Body of pancreas (tissue), 4 donors: ENCODE data around the gene C3orf85. TPM values are rescaled to one million over a fixed set of nuclear protein-coding genes. Genes with fewer than 3 reads are reported as not detected.

Source experiments
- ATAC-seq: fragments of 150-250 bp; one replicate; pipeline ENCODE4 v1.9.1; 2016
- DNase-seq, 4 donors: peaks; one replicate each; pipeline ENCODE4 v3.0.0-alpha.2; 2019
- H3K27ac ChIP-seq, 4 donors: fragments of 200-600 bp; sonication (generic); 1 replicate in 3 of 4; 2 replicates in 1 of 4; pipeline versions ENCODE4 v1.5.1 to v1.6.1; 2016 to 2019; ENCODE audit warnings: mild to moderate bottlenecking in 1 of 4, mixed read lengths in 1 of 4, moderate library complexity in 1 of 4
- H3K27me3 ChIP-seq, 2 donors: fragments of 200-600 bp; sonication (generic); one replicate each; pipeline ENCODE4 v1.6.0; 2016; ENCODE audit warnings: mild to moderate bottlenecking in 1 of 2
- H3K36me3 ChIP-seq, 2 donors: fragments of 200-600 bp; sonication (generic); replicated peaks in 1 of 2; 2 replicates each; pipeline ENCODE4 v1.5.1; 2016; ENCODE audit warnings: low read depth in 2 of 2; ENCODE audit not compliant: insufficient read depth in 1 of 2
- H3K4me1 ChIP-seq: fragments of 200-600 bp; sonication (generic); one replicate; pipeline ENCODE4 v1.6.0; 2016
- H3K4me3 ChIP-seq, 2 donors: fragments of 200-600 bp; sonication (generic); 1 replicate in 1 of 2; 2 replicates in 1 of 2; pipeline ENCODE4 v1.5.1; 2016 to 2019
- H3K9me3 ChIP-seq, 3 donors: fragments of 200-600 bp; sonication (generic); 1 replicate in 2 of 3; 2 replicates in 1 of 3; pipeline ENCODE4 v1.5.1; 2016
- CTCF ChIP-seq, 7 experiments: fragments of 450-650 bp in 4 of 7; fragments of 200-600 bp in 3 of 7; sonication (generic) in 3 of 7; IDR thresholded peaks; one replicate each; pipeline ENCODE4 v1.5.1; 2016 to 2019; ENCODE audit warnings: antibody characterized with exemption in 7 of 7
- POLR2A ChIP-seq, 3 donors: fragments of 450-650 bp; IDR thresholded peaks; one replicate each; pipeline ENCODE4 v1.6.1; 2016; ENCODE audit warnings: antibody characterized with exemption in 3 of 3, mild to moderate bottlenecking in 2 of 3
- WGBS, 2 donors: methylation state at CpG; one replicate each; pipeline ENCODE4 v1.1.5; 2017; 5-methylcytosine and 5-hydroxymethylcytosine counted together
- intact Hi-C: fragments of 100-400 bp; cut with DNase I; formaldehyde crosslinking; loops from one replicate; pipeline ENCODE4 v1.15.1; 2023
- total RNA-seq, 2 donors: library from RNA; depleted of rRNA; stranded (reverse); fragments of >200 nt; gene quantifications; one replicate each; pipeline ENCODE4 v1.1.0, GENCODE V29; 2016

The C3orf85 gene, protein sequence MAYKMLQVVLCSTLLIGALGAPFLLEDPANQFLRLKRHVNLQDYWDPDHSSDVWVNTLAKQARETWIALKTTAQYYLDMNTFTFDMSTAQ
- not detected for total RNA-seq

- DNase-seq (no peak), ATAC-seq (no peak)
- no peaks in the 10 kb centered on the region for H3K27me3 ChIP-seq
- no peak for TF ChIP-seq POLR2A (IDR thresholded peaks at IDR 0.05)
- H3K4me1 ChIP-seq, result peaks cover 4% of the 10 kb centered on the region
- intact Hi-C loops, result no loop called here
- no peak within 1 kb of the TSS for H3K27ac ChIP-seq
- no peak within 1 kb of the TSS for H3K4me3 ChIP-seq
- no peaks in the 10 kb centered on the region for H3K36me3 ChIP-seq
- H3K9me3 ChIP-seq, result no peaks in the 10 kb centered on the region
- WGBS, 2 donors, result 75 to 85% methylated on average over 3 of the region's 3 CpGs
Observed at GRCh38 chr3:109136523-109136922, at the start of gene C3orf85. C3orf85 (plus strand) TSS chr3:109136719; CDS start chr3:109136848, 129 bp downstream.

GRCh38 chr3:109089265-109089664, 47.3 kb upstream of the C3orf85 start:
- Histone ChIP-seq H3K27me3 (no peaks in the 10 kb centered on the region), H3K27ac (no peak overlapping the region), H3K4me3 (no peak overlapping the region), H3K4me1 (no peaks in the 10 kb centered on the region), H3K36me3 (no peaks in the 10 kb centered on the region), H3K9me3 (no peaks in the 10 kb centered on the region)
- TF ChIP-seq POLR2A (IDR thresholded peaks at IDR 0.05), result no peak
- TF ChIP-seq CTCF (IDR thresholded peaks at IDR 0.05), result no peak
- ATAC-seq, result no peak
- WGBS, 2 donors, result 69 to 74% methylated on average over 1 of the region's 1 CpG
- intact Hi-C loops, result no loop called here
- no peak for DNase-seq

DNA sequence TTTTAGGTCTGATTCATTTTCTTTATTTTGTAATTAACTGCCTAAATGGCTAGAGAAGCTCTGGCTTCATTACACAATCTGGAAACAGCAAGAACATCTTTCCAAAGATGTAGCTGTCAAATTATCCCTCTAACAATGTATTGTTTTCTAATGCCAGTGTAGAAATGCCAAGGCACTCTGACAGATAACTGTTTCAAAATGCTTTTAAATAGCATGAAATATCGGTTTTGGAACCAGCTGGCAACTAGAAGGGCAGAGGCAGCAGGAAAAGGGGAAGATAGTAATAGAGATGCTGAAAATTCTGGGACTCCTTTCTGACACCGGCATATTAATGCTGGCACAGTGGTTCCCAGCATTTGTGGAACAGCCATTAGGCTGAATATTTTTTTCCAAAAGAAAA, 44.7 kb upstream of the C3orf85 start:
- no peak for TF ChIP-seq CTCF (IDR thresholded peaks at IDR 0.05)
- TF ChIP-seq POLR2A (IDR thresholded peaks at IDR 0.05), result no peak
- H3K36me3 ChIP-seq, result no peaks in the 10 kb centered on the region
- WGBS, 2 donors, result 21 to 29% methylated on average over 2 of the region's 2 CpGs
- H3K27me3 ChIP-seq, result no peaks in the 10 kb centered on the region
- DNase-seq (no peak), ATAC-seq (no peak)
- H3K4me3 ChIP-seq, result no peak overlapping the region
- intact Hi-C loops, result no loop called here
- no peaks in the 10 kb centered on the region for H3K9me3 ChIP-seq
- no peaks in the 10 kb centered on the region for H3K4me1 ChIP-seq
- no peak overlapping the region for H3K27ac ChIP-seq

DNA sequence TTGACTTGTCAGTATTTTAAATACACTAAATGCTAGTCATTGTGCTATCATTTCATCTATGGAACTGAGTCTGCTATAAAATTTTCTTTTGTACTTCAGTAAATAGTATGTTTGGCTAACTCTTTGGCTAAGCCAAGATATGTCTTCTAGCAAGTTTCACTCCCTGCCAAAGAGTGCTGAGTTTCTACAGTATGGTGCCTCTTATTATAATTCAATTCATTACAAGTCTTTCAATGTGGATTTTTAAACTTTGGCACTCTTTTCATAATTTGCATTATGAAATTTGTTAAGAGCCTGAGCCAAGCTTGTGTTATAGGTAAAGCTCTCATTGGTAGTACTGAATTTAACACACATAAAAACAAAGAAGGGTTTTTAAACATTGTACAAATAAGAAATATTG, 43.0 kb upstream of the C3orf85 start:
- Histone ChIP-seq H3K27ac (no peak overlapping the region), H3K9me3 (no peaks in the 10 kb centered on the region), H3K36me3 (no peaks in the 10 kb centered on the region), H3K4me1 (no peaks in the 10 kb centered on the region), H3K27me3 (no peaks in the 10 kb centered on the region), H3K4me3 (no peak overlapping the region)
- no peak for ATAC-seq
- TF ChIP-seq POLR2A (IDR thresholded peaks at IDR 0.05), result no peak
- intact Hi-C loops, result no loop called here
- DNase-seq, result no peak

DNA sequence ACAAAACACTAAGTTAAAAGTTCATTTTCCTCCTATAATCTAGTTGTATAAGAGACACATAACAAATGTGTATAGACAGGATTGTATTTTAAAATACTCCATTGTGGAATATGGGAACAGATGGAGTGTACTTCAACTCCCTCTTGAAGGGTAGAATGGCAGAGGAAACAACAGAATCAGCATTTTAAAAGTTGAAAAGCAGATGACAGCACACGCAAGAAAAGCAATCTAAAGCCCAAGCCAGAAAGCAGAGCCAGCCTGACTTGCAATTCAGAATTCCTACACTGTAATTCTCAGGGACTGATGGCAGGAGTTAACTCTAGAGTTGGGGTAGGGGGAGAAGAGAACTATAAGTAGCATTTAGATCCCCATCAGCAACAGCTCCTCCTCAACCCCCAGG, 41.4 kb upstream of the C3orf85 start:
- H3K9me3 ChIP-seq, result no peaks in the 10 kb centered on the region
- H3K4me1 ChIP-seq, result no peaks in the 10 kb centered on the region
- no peaks in the 10 kb centered on the region for H3K36me3 ChIP-seq
- WGBS, 2 donors, result 65 to 71% methylated on average over 1 of the region's 1 CpG
- TF ChIP-seq CTCF (IDR thresholded peaks at IDR 0.05) (no peak), POLR2A (IDR thresholded peaks at IDR 0.05) (no peak)
- intact Hi-C loops, result no loop called here
- DNase-seq (no peak), ATAC-seq (no peak)
- H3K27me3 ChIP-seq, result no peaks in the 10 kb centered on the region
- H3K27ac ChIP-seq, result no peak overlapping the region
- H3K4me3 ChIP-seq, result no peak overlapping the region

- Histone ChIP-seq H3K27me3 (no peaks in the 10 kb centered on the region), H3K4me3 (no peak overlapping the region), H3K27ac (no peak overlapping the region), H3K9me3 (no peaks in the 10 kb centered on the region), H3K36me3 (no peaks in the 10 kb centered on the region), H3K4me1 (no peaks in the 10 kb centered on the region)
- intact Hi-C loops, result no loop called here
- peak; percentile 22 to 48 (median 32) for DNase-seq
- WGBS, 2 donors, result 26 to 37% methylated on average over 5 of the region's 5 CpGs
- ATAC-seq, result peak; percentile 74
- TF ChIP-seq POLR2A (IDR thresholded peaks at IDR 0.05) (no peak), CTCF (IDR thresholded peaks at IDR 0.05) (peak in 5 of 7 experiments; percentile 11 to 47 (median 39))
Observed at GRCh38 chr3:109098079-109098644, 38.4 kb upstream of the C3orf85 start.
